GM18858 (cell line): ENCODE data around the gene KCNJ4.

Source experiments
- ATAC-seq: cut with Tn5 transposase; IDR thresholded peaks from one replicate; pipeline ENCODE4 v1.9.1; 2021; ENCODE audit not compliant: unreplicated experiment

Gene KCNJ4

GRCh38 chr22:38455076-38455529 lies at the start of gene KCNJ4:
KCNJ4 (minus strand) TSS chr22:38455199; CDS start chr22:38428132, 27,067 bp downstream.
- no peak for ATAC-seq

- no peak for ATAC-seq
Measured at GRCh38 chr22:38503021-38503420, 48.0 kb upstream of the KCNJ4 start.

GRCh38 chr22:38501797-38502672 lies 47.0 kb upstream of the KCNJ4 start:
- no peak for ATAC-seq

- ATAC-seq: no peak
Measured at GRCh38 chr22:38497869-38498268, 42.9 kb upstream of the KCNJ4 start.

- no peak for ATAC-seq
Measured at GRCh38 chr22:38494939-38495338, 39.9 kb upstream of the KCNJ4 start.

- no peak for ATAC-seq
Measured at GRCh38 chr22:38494498-38494897, 39.5 kb upstream of the KCNJ4 start.

- ATAC-seq: no peak
Measured at GRCh38 chr22:38491707-38492348, 36.8 kb upstream of the KCNJ4 start.

GRCh38 chr22:38490915-38491314 lies 35.9 kb upstream of the KCNJ4 start:
- ATAC-seq: no peak

- ATAC-seq: no peak
Measured at GRCh38 chr22:38490475-38490874, 35.5 kb upstream of the KCNJ4 start.

GRCh38 chr22:38489561-38490145 lies 34.7 kb upstream of the KCNJ4 start:
- no peak for ATAC-seq

GRCh38 chr22:38489142-38489541 lies 34.1 kb upstream of the KCNJ4 start:
- ATAC-seq: no peak

GRCh38 chr22:38487946-38488345 lies 32.9 kb upstream of the KCNJ4 start:
- ATAC-seq: no peak

GRCh38 chr22:38485783-38486182 lies 30.8 kb upstream of the KCNJ4 start:
- no peak for ATAC-seq

GRCh38 chr22:38484244-38484643 lies 29.2 kb upstream of the KCNJ4 start:
- ATAC-seq: no peak

GRCh38 chr22:38482662-38483308 lies 27.8 kb upstream of the KCNJ4 start:
- ATAC-seq: no peak

- ATAC-seq: no peak
Measured at GRCh38 chr22:38481871-38482332, 26.9 kb upstream of the KCNJ4 start.

GRCh38 chr22:38481162-38481870 lies 26.3 kb upstream of the KCNJ4 start:
- ATAC-seq: no peak

- no peak for ATAC-seq
Measured at GRCh38 chr22:38479096-38479837, 24.3 kb upstream of the KCNJ4 start.

- ATAC-seq: no peak
Measured at GRCh38 chr22:38477585-38477984, 22.6 kb upstream of the KCNJ4 start.
